HG03139 (cell line): ENCODE data around the gene PNMA3.
A peak's percentile ranks its signal among the peaks of the same experiment; 100 is the strongest.
"Not testable (repeated sequence)": the region's sequence is repeated elsewhere in the genome, so short reads cannot be mapped to it uniquely, and the experiment has no call there.

Experiments
- ATAC-seq: cut with Tn5 transposase; IDR thresholded peaks from one replicate; pipeline ENCODE4 v1.9.1; 2021; ENCODE audit not compliant: unreplicated experiment

PNMA3 gene, protein sequence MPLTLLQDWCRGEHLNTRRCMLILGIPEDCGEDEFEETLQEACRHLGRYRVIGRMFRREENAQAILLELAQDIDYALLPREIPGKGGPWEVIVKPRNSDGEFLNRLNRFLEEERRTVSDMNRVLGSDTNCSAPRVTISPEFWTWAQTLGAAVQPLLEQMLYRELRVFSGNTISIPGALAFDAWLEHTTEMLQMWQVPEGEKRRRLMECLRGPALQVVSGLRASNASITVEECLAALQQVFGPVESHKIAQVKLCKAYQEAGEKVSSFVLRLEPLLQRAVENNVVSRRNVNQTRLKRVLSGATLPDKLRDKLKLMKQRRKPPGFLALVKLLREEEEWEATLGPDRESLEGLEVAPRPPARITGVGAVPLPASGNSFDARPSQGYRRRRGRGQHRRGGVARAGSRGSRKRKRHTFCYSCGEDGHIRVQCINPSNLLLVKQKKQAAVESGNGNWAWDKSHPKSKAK

GRCh38 chrX:153055871-153056749 lies at the start of gene PNMA3:
PNMA3 (plus strand) TSS chrX:153056470; CDS start chrX:153057056, 586 bp downstream.
- ATAC-seq = no peak

- ATAC-seq = not testable (repeated sequence)
Observed at GRCh38 chrX:153017174-153017573, 39.1 kb upstream of the PNMA3 start.

DNA sequence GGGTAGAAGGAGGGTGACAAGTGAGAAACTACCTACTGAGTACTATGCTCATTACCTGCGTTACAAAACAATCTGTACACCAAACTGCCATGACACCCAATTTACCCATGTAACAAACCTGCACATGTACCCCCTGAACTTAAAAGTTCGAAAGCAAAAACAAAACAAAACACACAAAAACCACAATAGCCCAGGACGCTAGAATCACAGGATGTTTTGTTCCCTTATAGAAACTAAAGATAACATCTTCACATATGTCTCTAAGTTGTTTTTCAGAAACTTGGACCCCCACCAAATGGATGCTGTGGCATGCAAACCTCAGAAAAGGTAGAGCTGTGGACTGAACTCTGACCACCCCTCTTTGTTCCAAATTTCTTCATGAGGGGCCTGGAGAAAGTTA lies 37.1 kb upstream of the PNMA3 start:
- ATAC-seq = no peak

DNA sequence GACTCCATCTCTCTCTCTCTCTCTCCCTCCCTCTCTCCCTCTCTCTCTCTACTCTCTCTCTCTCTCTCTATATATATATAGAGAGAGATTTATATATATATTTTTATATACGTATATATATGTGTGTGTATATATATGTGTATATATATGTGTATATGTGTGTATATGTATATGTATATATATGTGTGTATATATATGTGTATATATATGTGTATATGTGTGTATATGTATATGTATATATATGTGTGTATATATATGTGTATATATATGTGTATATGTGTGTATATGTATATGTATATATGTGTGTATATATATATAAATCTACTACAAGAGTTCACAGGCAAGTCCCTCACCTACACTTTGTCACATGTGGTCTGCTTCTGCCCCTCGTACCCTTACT lies 29.8 kb upstream of the PNMA3 start:
- not testable (repeated sequence) for ATAC-seq

DNA sequence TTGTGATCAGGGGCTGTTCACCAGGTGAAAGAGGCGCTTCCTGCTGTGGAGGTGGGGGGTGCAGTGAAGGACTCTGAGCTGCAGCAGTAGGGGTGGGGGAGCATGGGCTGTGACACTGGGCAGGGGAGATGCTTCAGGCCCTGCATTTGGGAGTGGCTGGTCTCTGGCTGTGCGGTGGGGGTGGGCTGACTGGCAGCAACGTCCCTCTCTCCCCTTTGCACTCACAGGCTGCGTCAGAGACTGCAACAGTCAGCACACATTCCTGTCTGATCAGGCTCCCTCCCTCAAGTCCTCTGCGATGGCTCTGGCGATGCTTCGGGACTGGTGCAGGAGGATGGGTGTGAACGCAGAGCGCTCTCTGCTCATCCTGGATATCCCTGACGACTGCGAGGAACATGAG lies 27.8 kb upstream of the PNMA3 start:
- ATAC-seq = not testable (repeated sequence)

DNA sequence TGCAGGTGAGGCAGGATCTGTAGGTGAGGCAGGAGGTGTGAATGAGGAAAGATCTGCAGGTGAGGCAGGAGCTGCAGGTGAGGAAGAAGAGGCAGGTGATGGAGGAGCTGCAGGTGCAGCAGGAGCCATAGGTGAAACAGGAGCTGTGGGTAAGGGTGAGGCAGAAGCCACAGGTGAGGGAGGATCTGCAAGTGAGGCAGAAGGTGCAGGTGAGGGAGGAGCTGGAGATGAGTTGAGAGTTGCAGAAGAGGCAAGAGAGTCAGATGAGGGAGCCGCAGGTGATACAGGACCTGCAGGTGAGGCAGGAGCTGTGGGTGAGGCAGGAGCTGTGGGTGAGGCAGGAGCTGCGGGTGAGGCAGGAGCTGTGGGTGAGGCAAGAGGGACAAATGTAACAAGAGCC lies 27.1 kb upstream of the PNMA3 start:
- no peak for ATAC-seq

GRCh38 chrX:153029875-153030274 lies 26.4 kb upstream of the PNMA3 start:
- ATAC-seq = no peak

DNA sequence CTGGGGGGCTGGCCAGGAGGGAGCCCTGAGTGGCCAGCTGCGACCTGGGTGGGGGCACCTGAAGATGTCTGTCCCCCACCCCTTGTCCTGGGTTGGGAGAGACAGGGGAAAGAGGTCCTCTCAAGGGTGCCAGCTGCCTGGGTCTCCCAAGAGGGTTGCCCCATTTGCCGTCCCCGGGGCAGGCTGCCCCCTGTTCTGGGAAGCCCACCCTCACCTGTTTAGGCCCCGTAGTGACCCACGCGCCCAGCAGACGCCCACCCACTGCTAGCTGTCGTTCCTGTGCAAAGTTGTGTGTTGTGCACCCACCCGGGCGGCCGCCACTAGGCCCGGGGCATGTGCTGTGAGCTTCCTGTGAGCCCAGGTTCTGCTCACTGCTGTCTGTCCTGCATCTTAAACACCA lies 25.5 kb upstream of the PNMA3 start:
- ATAC-seq = no peak

GRCh38 chrX:153032397-153033118 lies 23.7 kb upstream of the PNMA3 start:
- ATAC-seq = peak; percentile 82

DNA sequence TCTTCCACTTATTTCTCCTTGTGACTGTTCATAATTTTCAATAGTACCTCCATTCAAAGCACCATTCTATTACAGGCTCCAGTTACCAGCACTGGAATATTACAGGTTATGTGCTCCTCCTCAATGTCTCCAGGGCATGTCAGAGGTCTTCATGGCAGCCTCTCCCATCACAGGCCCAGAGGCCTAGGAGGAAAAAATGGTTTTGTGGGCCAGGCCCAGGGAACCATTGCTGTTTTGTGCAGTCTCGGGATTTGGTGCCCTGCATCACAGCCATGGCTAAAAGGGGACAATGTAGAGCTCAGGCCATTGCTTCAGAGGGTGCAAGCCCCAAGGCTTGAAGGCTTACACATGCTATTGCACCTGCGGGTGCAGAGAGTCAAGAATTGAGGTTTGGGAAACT lies 7.2 kb upstream of the PNMA3 start:
- no peak for ATAC-seq

- no peak for ATAC-seq
Observed at GRCh38 chrX:153052534-153052933, 3.7 kb upstream of the PNMA3 start.

DNA sequence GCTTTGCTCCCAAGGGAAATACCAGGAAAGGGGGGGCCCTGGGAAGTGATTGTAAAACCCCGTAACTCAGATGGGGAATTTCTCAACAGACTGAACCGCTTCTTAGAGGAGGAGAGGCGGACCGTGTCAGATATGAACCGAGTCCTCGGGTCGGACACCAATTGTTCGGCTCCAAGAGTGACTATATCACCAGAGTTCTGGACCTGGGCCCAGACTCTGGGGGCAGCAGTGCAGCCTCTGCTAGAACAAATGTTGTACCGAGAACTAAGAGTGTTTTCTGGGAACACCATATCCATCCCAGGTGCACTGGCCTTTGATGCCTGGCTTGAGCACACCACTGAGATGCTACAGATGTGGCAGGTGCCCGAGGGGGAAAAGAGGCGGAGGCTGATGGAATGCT lies 1.0 kb downstream of the PNMA3 start:
- no peak for ATAC-seq

DNA sequence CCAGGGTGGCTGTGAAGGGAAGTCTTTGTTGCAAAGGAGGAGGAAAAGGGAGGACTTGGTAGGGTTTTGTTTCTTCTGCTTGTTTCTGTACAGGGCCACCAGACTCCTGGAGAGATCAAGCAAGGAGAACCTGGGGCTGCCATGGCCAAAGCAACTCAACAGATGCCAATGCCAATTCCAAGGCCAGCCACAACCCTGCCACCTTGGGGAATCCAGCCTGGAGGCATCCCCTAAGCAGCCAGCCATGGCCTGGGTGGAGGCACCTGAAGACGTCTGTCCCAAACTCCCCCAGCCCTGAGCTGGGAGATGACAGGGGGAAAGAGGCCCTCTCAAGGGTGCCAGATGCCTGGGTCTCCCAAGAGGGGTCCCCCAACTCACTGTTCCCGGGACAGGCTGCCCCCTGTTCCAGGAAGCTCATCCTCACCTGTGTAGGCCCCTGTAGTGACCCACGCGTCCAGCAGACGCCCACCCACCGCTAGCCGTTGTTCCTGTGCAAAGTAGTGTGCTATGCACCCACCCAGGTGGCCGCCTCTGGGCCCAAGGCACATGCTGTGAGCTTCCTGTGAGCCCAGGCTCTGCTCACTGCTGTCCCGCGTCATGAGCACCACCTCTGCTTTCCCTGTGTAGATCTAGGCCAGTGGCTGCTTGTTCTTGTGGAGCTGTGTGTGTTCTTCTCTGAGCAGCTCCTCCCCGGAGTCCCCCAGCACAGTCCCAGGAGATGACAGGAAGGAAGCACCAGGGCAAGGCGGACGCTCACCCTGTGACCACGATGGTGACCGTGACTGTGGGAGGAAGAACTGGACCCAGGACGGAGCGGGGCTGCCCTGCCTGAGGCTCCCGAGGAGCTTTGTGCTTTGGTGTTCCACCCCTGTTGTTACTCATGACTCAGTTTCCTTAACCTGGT lies 3.2 kb downstream of the PNMA3 start:
- no peak for ATAC-seq

DNA sequence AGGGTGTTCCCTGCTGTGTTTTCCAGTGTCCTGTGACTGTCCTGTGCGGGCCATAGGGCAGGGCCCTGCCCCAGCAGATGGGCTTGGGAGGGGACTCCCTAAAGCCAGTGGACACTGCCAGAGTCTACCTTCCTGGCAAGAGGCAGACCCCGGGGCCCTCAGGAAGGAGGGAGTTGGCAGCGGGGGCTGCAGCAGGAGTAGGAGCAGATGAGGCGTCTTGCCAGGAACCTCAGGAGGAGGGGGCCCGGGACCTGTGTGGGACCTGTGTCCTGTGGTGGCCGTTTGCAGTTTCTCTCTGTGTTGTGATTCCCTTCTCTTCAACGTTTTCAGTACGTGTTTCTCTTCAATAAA lies 3.8 kb downstream of the PNMA3 start:
- no peak for ATAC-seq

GRCh38 chrX:153061732-153062131 lies 5.5 kb downstream of the PNMA3 start:
- ATAC-seq = no peak

DNA sequence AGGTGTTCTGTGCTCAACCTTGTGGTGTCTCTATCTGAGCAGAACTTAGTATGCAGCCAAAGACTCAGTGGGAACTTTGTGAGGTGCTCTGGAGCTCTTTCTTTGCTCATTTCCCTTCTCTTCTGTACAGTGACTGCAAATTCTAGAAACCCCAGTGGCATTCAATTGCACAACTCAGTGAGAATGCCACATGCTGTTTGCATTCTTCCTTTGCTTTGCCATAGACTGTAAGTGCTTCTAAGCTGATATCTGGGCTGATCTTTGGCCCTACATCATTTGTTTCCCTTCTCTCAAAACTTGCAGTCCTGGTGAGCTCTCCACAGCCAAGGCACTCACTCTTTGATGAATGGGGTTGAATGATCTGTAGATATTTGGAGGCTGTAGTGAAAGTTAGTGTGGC lies 7.0 kb downstream of the PNMA3 start:
- ATAC-seq = no peak

- no peak for ATAC-seq
Observed at GRCh38 chrX:153064061-153064460, 7.8 kb downstream of the PNMA3 start.

DNA sequence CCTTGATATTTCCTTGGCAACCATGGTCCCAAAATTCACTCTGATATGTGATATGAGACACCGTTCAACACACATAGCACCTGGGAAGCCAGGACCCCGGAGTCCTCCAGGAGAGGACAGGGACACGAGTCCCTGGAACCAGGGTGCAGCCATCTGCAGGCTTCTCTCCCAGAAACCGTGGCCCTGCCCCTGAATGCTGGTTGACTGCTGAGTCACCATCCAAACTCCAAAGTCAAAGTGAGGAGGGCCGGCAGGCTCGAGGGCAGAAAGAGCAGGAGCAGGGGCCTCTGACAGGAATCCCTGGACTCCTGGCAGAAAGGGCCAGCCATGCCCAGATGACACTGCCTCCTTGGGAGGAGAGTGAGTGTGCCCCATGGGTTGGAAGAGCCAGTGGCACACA lies 9.1 kb downstream of the PNMA3 start:
- ATAC-seq = no peak

- ATAC-seq = not testable (repeated sequence)
Observed at GRCh38 chrX:153066402-153066801, 10.1 kb downstream of the PNMA3 start.

DNA sequence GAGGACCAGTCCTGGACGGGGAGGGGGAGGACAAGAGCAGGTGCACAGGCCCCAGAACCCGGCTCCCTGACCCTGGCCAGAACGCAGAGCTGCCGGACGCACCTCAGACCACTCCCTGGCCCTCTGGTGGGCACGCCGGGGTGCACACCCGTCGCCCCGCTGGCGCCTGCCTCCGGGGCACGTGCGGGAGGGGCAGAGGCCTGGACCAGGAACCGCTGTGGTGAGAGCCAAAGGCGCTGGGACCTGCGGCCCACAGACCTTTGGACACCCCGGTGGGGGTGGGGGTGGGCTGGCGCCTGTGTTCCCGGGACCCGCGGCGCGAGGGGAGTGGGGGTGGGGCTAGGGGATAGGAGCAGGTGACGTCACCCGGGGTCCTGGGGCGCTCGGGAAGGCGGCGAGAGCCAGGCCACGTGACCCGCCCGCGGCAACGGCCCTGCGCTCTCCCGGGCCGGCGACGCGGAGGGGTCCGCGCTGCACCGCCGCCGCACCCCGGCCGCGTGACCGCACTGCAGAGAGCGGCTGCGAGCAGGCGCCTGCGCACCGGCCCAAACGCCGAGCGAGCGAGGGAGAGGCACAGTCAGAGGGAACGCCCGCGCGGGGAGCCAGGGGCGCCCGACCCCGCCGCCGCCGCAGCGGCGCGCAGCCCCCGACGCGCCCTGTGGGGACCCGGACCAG lies 15.8 kb downstream of the PNMA3 start, which contains the start of gene PNMA6A:
TSS of gene PNMA6A (plus strand) at position 546 of the 675 bp plus-strand sequence. CDS start 609 bp downstream, outside the sequence.
- ATAC-seq = peak; percentile 41
